ELR (cell line): Measurements from ENCODE around the gene FBXO8.
A peak's percentile ranks its signal among the peaks of the same experiment; 100 is the strongest.

ENCODE experiments used
- DNase-seq: peaks from one replicate; pipeline ENCODE4 v3.0.0-alpha.2; 2015; ENCODE audit warnings: low read depth

The FBXO8 gene

GRCh38 chr4:174244441-174244840 lies 39.0 kb downstream of the FBXO8 start:
- peak; percentile 65 for DNase-seq

- no peak for DNase-seq
These were observed 42.3 kb downstream of the FBXO8 start for GRCh38 chr4:174241162-174241561.

- DNase-seq: no peak
These were observed 47.1 kb downstream of the FBXO8 start for GRCh38 chr4:174236359-174236758.

GRCh38 chr4:174230680-174231079 lies 52.8 kb downstream of the FBXO8 start:
- DNase-seq: no peak

- no peak for DNase-seq
These were observed 53.3 kb downstream of the FBXO8 start for GRCh38 chr4:174230148-174230547.

- DNase-seq: no peak
These were observed 54.5 kb downstream of the FBXO8 start for GRCh38 chr4:174228988-174229387.

GRCh38 chr4:174225349-174226049 lies 58.0 kb downstream of the FBXO8 start:
- DNase-seq: no peak

GRCh38 chr4:174224550-174224949 lies 58.9 kb downstream of the FBXO8 start:
- no peak for DNase-seq

GRCh38 chr4:174222266-174222872 lies 61.1 kb downstream of the FBXO8 start:
- DNase-seq: peak; percentile 52

- no peak for DNase-seq
These were observed 65.2 kb downstream of the FBXO8 start for GRCh38 chr4:174218127-174218790.

GRCh38 chr4:174217273-174218126 lies 66.0 kb downstream of the FBXO8 start:
- peak; percentile 44 for DNase-seq

- no peak for DNase-seq
These were observed 66.6 kb downstream of the FBXO8 start for GRCh38 chr4:174216799-174217272.

GRCh38 chr4:174215961-174216680 lies 67.3 kb downstream of the FBXO8 start:
- no peak for DNase-seq

GRCh38 chr4:174215057-174215456 lies 68.4 kb downstream of the FBXO8 start:
- no peak for DNase-seq

GRCh38 chr4:174214101-174214878 lies 69.2 kb downstream of the FBXO8 start:
- DNase-seq: no peak

- no peak for DNase-seq
These were observed 69.8 kb downstream of the FBXO8 start for GRCh38 chr4:174213731-174214100.

- no peak for DNase-seq
These were observed 71.4 kb downstream of the FBXO8 start for GRCh38 chr4:174212061-174212460.

GRCh38 chr4:174211622-174212044 lies 71.8 kb downstream of the FBXO8 start:
- no peak for DNase-seq

- peak; percentile 72 for DNase-seq
These were observed 72.4 kb downstream of the FBXO8 start for GRCh38 chr4:174210952-174211490.

GRCh38 chr4:174210354-174210753 lies 73.1 kb downstream of the FBXO8 start:
- DNase-seq: no peak
